Cerebellar cortex (tissue), 1 donor: Measurements from ENCODE around the gene TMTC3.
"Not testable (repeated sequence)": the region's sequence is repeated elsewhere in the genome, so short reads cannot be mapped to it uniquely, and the experiment has no call there.

ENCODE experiments used
- DNase-seq: peaks from one replicate; pipeline ENCODE4 v3.0.0-alpha.2; 2015; ENCODE audit warnings: low spot score

Gene TMTC3

GRCh38 chr12:88166179-88166578 is 24.1 kb downstream of the TMTC3 start:
- no peak for DNase-seq

DNA sequence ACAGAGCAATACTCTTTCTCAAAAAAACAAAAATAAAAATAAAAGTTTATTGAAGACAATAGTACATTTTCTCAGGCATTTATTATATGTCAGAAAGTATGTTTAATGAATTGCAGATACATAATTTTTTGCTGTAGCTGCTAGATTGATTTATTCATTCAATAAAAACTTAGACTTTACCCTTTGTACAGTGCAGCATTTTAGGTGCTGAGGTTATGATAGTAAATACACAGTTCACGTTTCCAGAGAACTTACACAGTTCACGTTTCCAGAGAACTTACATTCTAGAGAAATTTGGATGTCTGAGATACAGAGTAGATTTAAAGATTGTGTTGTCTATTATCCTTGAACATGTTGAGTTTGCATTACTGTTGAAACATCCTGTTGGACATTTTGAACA is 25.3 kb downstream of the TMTC3 start:
- DNase-seq, result no peak

DNA sequence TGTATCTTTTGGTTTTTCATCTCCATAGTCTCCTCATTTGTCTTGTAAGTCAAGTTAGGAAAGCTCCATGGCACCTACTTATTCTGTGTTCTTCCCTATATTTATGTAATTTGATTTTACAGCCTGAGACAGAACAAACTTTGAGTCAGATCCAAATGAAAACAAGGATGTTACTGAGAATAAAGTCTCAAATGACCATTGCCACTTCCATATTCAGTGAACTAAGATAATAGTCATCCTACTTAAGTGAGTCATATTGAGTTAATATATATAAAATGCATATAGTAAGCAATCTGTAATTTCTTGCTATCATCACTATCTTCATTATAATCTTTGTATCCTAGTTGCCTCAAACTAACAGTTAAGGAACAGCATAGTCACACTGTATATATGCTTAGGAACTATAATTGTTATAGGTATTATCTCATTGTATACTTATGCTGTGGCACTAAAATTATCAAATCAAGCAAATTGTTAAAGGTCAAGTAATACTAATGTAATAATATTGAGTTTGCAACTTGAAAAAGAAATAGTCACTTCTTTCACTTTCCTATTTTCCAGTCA is 30.8 kb downstream of the TMTC3 start:
- no peak for DNase-seq

- no peak for DNase-seq
Measured at GRCh38 chr12:88175544-88175943, 33.4 kb downstream of the TMTC3 start.

GRCh38 chr12:88179436-88180014 is 37.4 kb downstream of the TMTC3 start:
- no peak for DNase-seq

GRCh38 chr12:88181881-88182280 is 39.8 kb downstream of the TMTC3 start:
- no peak for DNase-seq

DNA sequence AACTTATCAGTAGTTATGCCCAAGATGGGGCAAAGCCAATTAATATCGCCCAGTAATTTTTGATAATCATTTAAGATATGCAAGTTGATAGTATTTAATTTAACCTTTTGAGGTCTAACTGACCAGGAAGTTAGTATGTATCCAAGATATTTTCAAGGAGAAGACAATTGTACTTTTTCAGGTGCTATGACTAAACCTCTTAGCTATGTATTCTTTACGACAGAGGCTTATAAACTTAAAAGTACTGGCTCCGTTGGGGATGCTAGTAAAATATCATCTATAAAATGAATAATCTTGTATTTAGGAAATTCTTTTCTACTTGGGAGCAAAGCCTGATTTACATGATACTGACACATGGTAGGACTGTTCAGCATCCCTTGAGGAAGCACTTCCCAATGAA is 40.3 kb downstream of the TMTC3 start:
- DNase-seq, result no peak

GRCh38 chr12:88184196-88184595 is 42.1 kb downstream of the TMTC3 start:
- no peak for DNase-seq

- DNase-seq, result no peak
Measured at GRCh38 chr12:88185279-88185678, 43.2 kb downstream of the TMTC3 start.

DNA sequence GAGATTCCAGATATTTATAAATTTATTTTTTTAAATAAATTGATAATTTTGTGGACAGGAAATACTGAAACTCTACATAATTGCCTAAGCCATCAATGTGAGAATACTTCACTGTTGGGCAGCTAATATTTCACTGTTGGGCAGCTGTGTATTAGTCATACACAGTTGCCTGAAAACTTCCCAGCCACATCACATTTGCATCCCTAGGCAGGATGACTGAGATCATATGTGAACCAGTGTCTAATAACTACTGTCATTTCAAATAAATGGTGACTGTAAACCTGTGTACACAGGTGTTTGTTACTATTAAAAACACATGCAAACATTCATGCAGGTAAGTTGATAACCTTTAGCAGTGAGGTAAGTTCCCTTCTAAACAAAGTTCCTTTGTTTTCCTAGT is 43.9 kb downstream of the TMTC3 start:
- no peak for DNase-seq

DNA sequence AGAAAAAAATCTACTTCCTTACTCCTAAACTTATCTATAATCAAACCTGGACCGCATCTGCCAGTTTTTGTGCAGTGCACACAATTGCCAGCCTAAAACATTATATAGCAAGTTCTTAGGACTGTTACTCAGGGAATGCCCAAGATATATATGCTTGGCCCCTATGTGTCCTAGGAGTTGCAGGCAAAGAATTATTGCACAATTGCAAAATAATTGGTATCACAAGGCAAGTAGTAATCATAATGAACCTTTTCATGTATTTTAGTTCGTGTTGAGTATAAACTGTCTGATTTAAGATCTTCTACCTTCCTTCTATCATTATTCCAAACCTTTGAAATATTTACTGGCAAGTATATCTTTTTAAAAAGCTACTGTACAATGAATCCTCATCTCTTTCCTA is 45.5 kb downstream of the TMTC3 start:
- DNase-seq, result no peak

DNA sequence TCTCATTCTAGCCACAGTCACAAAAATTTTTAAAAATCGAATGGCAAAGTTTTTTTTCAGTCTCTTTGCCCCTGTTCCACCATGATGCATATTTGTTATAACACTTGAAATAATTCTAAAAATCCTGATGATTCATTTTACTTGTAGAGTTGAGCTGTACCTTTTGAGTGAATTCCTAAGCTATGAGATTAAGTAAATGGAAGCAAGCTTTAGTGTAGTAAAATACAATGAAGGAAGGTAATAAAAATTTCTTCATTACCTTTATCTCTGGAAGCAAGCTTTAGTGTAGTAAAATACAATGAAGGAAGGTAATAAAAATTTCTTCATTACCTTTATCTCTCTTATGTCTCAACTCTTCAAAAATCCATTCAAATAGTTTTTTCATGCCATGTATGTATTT is 46.1 kb downstream of the TMTC3 start:
- DNase-seq, result no peak

DNA sequence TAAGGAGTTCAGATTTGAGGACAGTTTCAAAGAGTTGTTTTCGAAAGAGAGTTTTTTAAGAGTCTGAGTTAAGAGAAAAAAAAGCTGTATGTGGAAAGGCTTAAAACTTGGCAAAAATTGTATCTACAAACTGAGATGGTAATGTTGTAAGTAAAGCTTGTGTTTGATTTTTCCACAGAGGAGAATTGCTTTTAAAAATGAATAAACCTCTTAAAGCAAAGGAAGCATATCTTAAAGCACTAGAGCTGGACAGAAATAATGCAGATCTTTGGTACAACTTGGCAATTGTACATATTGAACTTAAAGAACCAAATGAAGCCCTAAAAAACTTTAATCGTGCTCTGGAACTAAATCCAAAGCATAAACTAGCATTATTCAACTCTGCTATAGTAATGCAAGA is 50.3 kb downstream of the TMTC3 start:
- DNase-seq, result no peak

- DNase-seq, result no peak
Measured at GRCh38 chr12:88194868-88195267, 52.8 kb downstream of the TMTC3 start.

- no peak for DNase-seq
Measured at GRCh38 chr12:88200029-88200428, 57.9 kb downstream of the TMTC3 start.

GRCh38 chr12:88202500-88202899 is 60.4 kb downstream of the TMTC3 start:
- no peak for DNase-seq

GRCh38 chr12:88206601-88207000 is 64.5 kb downstream of the TMTC3 start:
- DNase-seq, result no peak

GRCh38 chr12:88207921-88208620 is 66.0 kb downstream of the TMTC3 start:
- DNase-seq, result no peak

DNA sequence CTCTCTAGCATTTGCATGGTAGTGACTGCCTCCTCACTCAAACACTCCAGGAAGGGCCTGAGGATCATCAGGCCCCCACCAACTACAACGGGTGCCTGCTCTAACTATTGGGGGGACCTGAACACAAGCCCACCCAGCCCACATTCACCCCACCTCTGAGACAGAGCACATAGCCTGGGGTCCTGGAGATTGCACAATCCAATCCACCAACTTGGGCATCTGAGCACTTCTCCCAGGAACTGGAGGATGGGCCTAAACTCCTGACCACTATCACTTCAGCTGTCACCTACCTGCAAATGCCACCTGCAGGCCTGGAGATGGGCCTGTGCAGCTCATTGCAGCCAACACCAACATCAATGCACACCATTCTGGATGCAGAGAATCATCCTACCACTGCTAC is 66.6 kb downstream of the TMTC3 start:
- DNase-seq, result no peak

DNA sequence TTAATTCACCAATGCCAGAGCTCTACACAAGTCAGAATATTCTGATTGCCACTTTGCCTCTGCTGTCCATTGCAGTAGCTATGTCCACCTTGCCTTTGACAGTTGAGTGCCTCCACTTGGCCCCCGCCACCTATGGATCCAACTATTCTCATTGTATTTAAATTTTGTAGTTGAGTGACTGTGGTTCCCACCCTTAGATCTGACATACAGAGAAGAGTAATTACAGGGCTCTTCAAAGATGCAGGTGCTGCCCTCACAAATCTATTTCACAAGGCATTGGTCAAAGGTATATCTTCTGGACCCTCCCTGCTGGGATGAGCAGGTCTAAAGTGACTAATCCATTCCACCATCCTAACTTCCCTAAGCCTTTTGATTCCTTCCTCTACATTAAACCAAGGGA is 68.2 kb downstream of the TMTC3 start:
- DNase-seq, result not testable (repeated sequence)

DNA sequence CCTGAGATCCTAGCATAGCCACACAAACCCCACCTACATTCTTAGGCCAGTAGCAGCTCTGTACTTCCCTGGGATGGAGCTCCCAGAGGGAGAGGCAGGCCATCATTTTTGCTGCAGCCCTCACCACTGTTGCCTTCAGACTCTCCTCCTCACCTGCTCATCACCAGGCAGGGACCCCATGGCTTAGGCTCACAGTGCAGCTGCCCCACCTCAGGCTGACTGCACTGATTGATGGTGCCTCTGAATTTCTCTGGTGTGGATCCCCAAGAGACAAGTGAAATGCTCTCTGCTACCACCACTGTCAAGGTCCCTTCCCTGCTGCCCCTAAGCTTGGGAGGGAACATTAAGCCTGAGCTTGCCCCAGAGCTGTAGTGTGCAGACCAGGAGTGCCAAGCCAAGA is 76.2 kb downstream of the TMTC3 start:
- no peak for DNase-seq

DNA sequence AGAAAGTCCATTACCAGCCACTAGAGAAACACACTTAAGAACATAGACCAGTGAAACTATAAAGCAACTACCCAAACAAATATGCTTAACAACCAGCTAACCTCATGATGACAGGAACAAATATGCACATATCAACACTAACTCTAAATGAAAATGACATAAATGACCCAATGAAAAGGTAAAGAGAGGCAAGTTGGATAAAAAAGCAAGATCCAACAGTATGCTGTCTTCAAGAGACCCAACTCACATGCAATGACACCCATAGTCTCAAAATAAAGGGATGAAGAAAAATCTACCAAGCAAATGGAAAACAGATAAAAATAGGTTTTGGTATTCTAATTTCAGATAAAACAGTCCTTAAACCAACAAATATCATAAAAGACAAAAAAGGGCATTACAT is 77.8 kb downstream of the TMTC3 start:
- DNase-seq, result no peak

DNA sequence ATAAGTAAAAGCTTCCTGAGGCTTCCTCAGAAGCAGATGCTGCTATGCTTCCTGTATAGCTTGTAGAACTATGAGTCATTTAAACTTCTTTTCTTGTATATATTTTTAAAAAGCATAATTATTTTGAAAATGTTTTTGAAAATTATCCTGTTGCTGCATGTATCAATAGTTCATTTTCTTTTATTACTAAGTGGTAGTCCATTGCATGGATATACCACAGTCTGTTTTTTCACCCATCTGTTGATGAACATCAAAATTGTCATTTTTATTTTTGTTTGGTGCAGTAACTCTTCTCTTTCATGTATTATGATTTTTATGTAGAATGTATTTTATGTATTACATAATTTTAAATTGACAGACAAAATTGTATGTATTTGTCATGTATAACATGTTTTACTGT is 81.4 kb downstream of the TMTC3 start:
- DNase-seq, result no peak

GRCh38 chr12:88225776-88226175 is 83.7 kb downstream of the TMTC3 start:
- no peak for DNase-seq
